ENCODE data around the gene PCAT7. TPM values are rescaled to one million over a fixed set of nuclear protein-coding genes. Genes with fewer than 3 reads are reported as not detected.

The PCAT7 gene
- total RNA-seq, 1 experiment from 2014 or later: not detected

GRCh38 chr9:94612071-94612470, 57.2 kb downstream of the PCAT7 start:
- Histone ChIP-seq H3K4me3 (ENCODE audit: low read length) (no peak overlapping the region), H2AFZ (ENCODE audit: low read length) (no peak overlapping the region), H4K20me1 (ENCODE audit: insufficient read depth, low read depth, low read length) (no peaks in the 10 kb centered on the region), H3K79me2 (ENCODE audit: low read length) (no peaks in the 10 kb centered on the region), H3K4me2 (ENCODE audit: low read depth, low read length, poor library complexity, severe bottlenecking) (no peak overlapping the region), H3K27me3 (ENCODE audit: low read length) (no peaks in the 10 kb centered on the region), H3K4me1 (ENCODE audit: low read length) (no peaks in the 10 kb centered on the region), H3K9ac (ENCODE audit: low read length) (no peak overlapping the region), H3K9me3 (ENCODE audit: low read length) (no peaks in the 10 kb centered on the region), H3K36me3 (ENCODE audit: insufficient read depth, low read length) (no peaks in the 10 kb centered on the region), H3K9me2 (replicated peaks; ENCODE audit: insufficient read depth, low read length) (no peaks in the 10 kb centered on the region), H3K27ac (ENCODE audit: low read length) (no peak overlapping the region)
- no peak for DNase-seq

GRCh38 chr9:94613003-94613402, 58.1 kb downstream of the PCAT7 start:
- H3K27me3 ChIP-seq (ENCODE audit: low read length): no peaks in the 10 kb centered on the region
- H3K9me2 ChIP-seq (replicated peaks; ENCODE audit: insufficient read depth, low read length): no peaks in the 10 kb centered on the region
- H2AFZ ChIP-seq (ENCODE audit: low read length): no peak overlapping the region

GRCh38 chr9:94619026-94619425, 64.1 kb downstream of the PCAT7 start:
- Histone ChIP-seq H3K4me2 (ENCODE audit: low read depth, low read length, poor library complexity, severe bottlenecking) (no peak overlapping the region), H2AFZ (ENCODE audit: low read length) (no peak overlapping the region), H4K20me1 (ENCODE audit: insufficient read depth, low read depth, low read length) (no peaks in the 10 kb centered on the region), H3K9ac (ENCODE audit: low read length) (no peak overlapping the region), H3K9me2 (replicated peaks; ENCODE audit: insufficient read depth, low read length) (no peaks in the 10 kb centered on the region), H3K79me2 (ENCODE audit: low read length) (no peaks in the 10 kb centered on the region), H3K27ac (ENCODE audit: low read length) (no peak overlapping the region), H3K4me1 (ENCODE audit: low read length) (no peaks in the 10 kb centered on the region), H3K9me3 (ENCODE audit: low read length) (no peaks in the 10 kb centered on the region), H3K4me3 (ENCODE audit: low read length) (no peak overlapping the region), H3K27me3 (ENCODE audit: low read length) (no peaks in the 10 kb centered on the region), H3K36me3 (ENCODE audit: insufficient read depth, low read length) (no peaks in the 10 kb centered on the region)
- no peak for DNase-seq

More at GRCh38 chr9:94613003-94613402, 58.1 kb downstream of the PCAT7 start:
- Histone ChIP-seq H4K20me1 (ENCODE audit: insufficient read depth, low read depth, low read length) (no peaks in the 10 kb centered on the region), H3K9me3 (ENCODE audit: low read length) (no peaks in the 10 kb centered on the region), H3K79me2 (ENCODE audit: low read length) (no peaks in the 10 kb centered on the region), H3K27ac (ENCODE audit: low read length) (no peak overlapping the region), H3K9ac (ENCODE audit: low read length) (no peak overlapping the region), H3K36me3 (ENCODE audit: insufficient read depth, low read length) (no peaks in the 10 kb centered on the region), H3K4me1 (ENCODE audit: low read length) (no peaks in the 10 kb centered on the region), H3K4me3 (ENCODE audit: low read length) (no peak overlapping the region), H3K4me2 (ENCODE audit: low read depth, low read length, poor library complexity, severe bottlenecking) (no peak overlapping the region)
- no peak for DNase-seq

Small RNA genes lying within 50 kb of the gene (small RNA-seq; reads per million reads assigned to genes)
- gene RNU6-669P: not detected

Other genes starting within 250 kb of the PCAT7 start
- gene NUTM2F, start 226.4 kb upstream of the PCAT7 start, total RNA-seq (2014; rRNA removed; shearing (Covaris generic); ENCODE audit: low replicate concordance): not detected in 2 replicates
- gene FBP2, start 38.7 kb downstream of the PCAT7 start, total RNA-seq (2014; rRNA removed; shearing (Covaris generic); ENCODE audit: low replicate concordance): not detected in 2 replicates
- not detected in 2 replicates for gene FBP1, start 84.4 kb downstream of the PCAT7 start, total RNA-seq (2014; rRNA removed; shearing (Covaris generic); ENCODE audit: low replicate concordance)
- gene AOPEP, start 171.6 kb downstream of the PCAT7 start, total RNA-seq (2014; rRNA removed; shearing (Covaris generic); ENCODE audit: low replicate concordance): 22.7 and 25.0 TPM in 2 replicates